HEK293 (cell line): ENCODE results near the gene DIS3L.

Experiments used
- CTCF ChIA-PET: fragments of 350-600 bp; formaldehyde crosslinking; extraction: SDS; loops from one replicate; lab custom pipeline; 2021; ENCODE audit warnings: antibody characterized with exemption; lab: Yijun Ruan, JAX
- POLR2A ChIA-PET: fragments of 300-600 bp; formaldehyde crosslinking; extraction: SDS; loops from one replicate; lab custom pipeline; 2020; ENCODE audit warnings: antibody characterized with exemption, inconsistent platforms; lab: Yijun Ruan, JAX
- H3K27ac ChIP-seq: fragments of 200-500 bp; sonication (Bioruptor generic); 2 replicates; pipeline ENCODE4 v1.5.1; 2014; ENCODE audit warnings: low read depth, low read length, control low read depth, inconsistent platforms; ENCODE audit errors: extremely low read depth
- H3K36me3 ChIP-seq, 2 experiments: fragments of 200-500 bp in 1 of 2; sonication (Bioruptor generic) in 1 of 2; 1 replicate in 1 of 2; 2 replicates in 1 of 2; pipeline ENCODE4 v1.5.1; 2014 to 2017; ENCODE audit warnings: inconsistent platforms in 2 of 2, low read length in 2 of 2; ENCODE audit not compliant: control insufficient read depth in 2 of 2, insufficient read depth in 1 of 2
- H3K4me1 ChIP-seq: fragments of 200-500 bp; sonication (Bioruptor generic); 2 replicates; pipeline ENCODE4 v1.5.1; 2014; ENCODE audit warnings: mild to moderate bottlenecking, low read length, inconsistent platforms; ENCODE audit not compliant: control insufficient read depth, insufficient read depth
- H3K4me3 ChIP-seq: 2 replicates; pipeline ENCODE4 v1.5.1; 2011; ENCODE audit warnings: low read depth, mild to moderate bottlenecking, control low read depth, low read length, moderate library complexity
- H3K9me3 ChIP-seq: fragments of 200-500 bp; sonication (Bioruptor generic); 2 replicates; pipeline ENCODE4 v1.5.1; 2014; ENCODE audit warnings: low read depth, low read length, inconsistent platforms; ENCODE audit not compliant: control insufficient read depth, insufficient read depth
- FEZF1 ChIP-seq: fragments of 450-650 bp; formaldehyde crosslinking; IDR thresholded peaks from 2 replicates; pipeline ENCODE4 v1.5.1; 2016; ENCODE audit warnings: missing biosample characterization, missing genetic modification characterization
- KLF8 ChIP-seq: fragments of 450-650 bp; formaldehyde crosslinking; IDR thresholded peaks from 2 replicates; pipeline ENCODE4 v1.5.1; 2016; ENCODE audit warnings: missing biosample characterization, missing genetic modification characterization
- ZBTB44 ChIP-seq: fragments of 450-650 bp; IDR thresholded peaks from 2 replicates; pipeline ENCODE4 v1.5.1; 2018; ENCODE audit warnings: missing biosample characterization, mild to moderate bottlenecking, missing genetic modification characterization
- ZBTB6 ChIP-seq: fragments of 450-650 bp; formaldehyde crosslinking; IDR thresholded peaks from 2 replicates; pipeline ENCODE4 v1.5.1; 2017; ENCODE audit warnings: missing biosample characterization, missing genetic modification characterization
- ZIC2 ChIP-seq: fragments of 450-650 bp; formaldehyde crosslinking; IDR thresholded peaks from 2 replicates; pipeline ENCODE4 v1.5.1; 2016; ENCODE audit warnings: missing biosample characterization, missing genetic modification characterization
- ZNF114 ChIP-seq: fragments of 450-650 bp; formaldehyde crosslinking; IDR thresholded peaks from 2 replicates; pipeline ENCODE4 v1.5.0; 2017; ENCODE audit warnings: missing biosample characterization, missing genetic modification characterization
- ZNF174 ChIP-seq: fragments of 450-650 bp; formaldehyde crosslinking; IDR thresholded peaks from 2 replicates; pipeline ENCODE4 v1.5.0; 2017; ENCODE audit warnings: missing biosample characterization, mild to moderate bottlenecking, missing genetic modification characterization
- ZNF18 ChIP-seq: fragments of 450-650 bp; formaldehyde crosslinking; IDR thresholded peaks from 2 replicates; pipeline ENCODE4 v1.5.1; 2016; ENCODE audit warnings: missing biosample characterization, missing genetic modification characterization
- ZNF214 ChIP-seq: fragments of 450-650 bp; formaldehyde crosslinking; IDR thresholded peaks from 2 replicates; pipeline ENCODE4 v1.5.1; 2017; ENCODE audit warnings: missing biosample characterization, mild to moderate bottlenecking, missing genetic modification characterization, borderline replicate concordance
- ZNF239 ChIP-seq: fragments of 450-650 bp; formaldehyde crosslinking; IDR thresholded peaks from 2 replicates; pipeline ENCODE4 v1.5.1; 2016; ENCODE audit warnings: missing biosample characterization, missing genetic modification characterization
- ZNF280C ChIP-seq: fragments of 450-650 bp; formaldehyde crosslinking; IDR thresholded peaks from 2 replicates; pipeline ENCODE4 v1.5.1; 2016; ENCODE audit warnings: missing biosample characterization, missing genetic modification characterization
- ZNF292 ChIP-seq: fragments of 450-650 bp; formaldehyde crosslinking; IDR thresholded peaks from 2 replicates; pipeline ENCODE4 v1.5.1; 2016; ENCODE audit warnings: low read depth, missing biosample characterization, missing genetic modification characterization, borderline replicate concordance
- ZNF426 ChIP-seq: fragments of 450-650 bp; formaldehyde crosslinking; IDR thresholded peaks from 2 replicates; pipeline ENCODE4 v1.5.1; 2017; ENCODE audit warnings: missing biosample characterization, missing genetic modification characterization, mild to moderate bottlenecking, inconsistent platforms, moderate library complexity
- ZNF600 ChIP-seq: fragments of 450-650 bp; formaldehyde crosslinking; IDR thresholded peaks from 2 replicates; pipeline ENCODE4 v1.5.1; 2016; ENCODE audit warnings: missing biosample characterization, missing genetic modification characterization
- ZNF747 ChIP-seq: fragments of 450-650 bp; formaldehyde crosslinking; IDR thresholded peaks from 2 replicates; pipeline ENCODE4 v1.5.1; 2016; ENCODE audit warnings: missing biosample characterization, missing genetic modification characterization
- ZSCAN23 ChIP-seq: fragments of 450-650 bp; formaldehyde crosslinking; IDR thresholded peaks from 2 replicates; pipeline ENCODE4 v1.5.1; 2016; ENCODE audit warnings: missing biosample characterization, missing genetic modification characterization

The DIS3L gene

DNA sequence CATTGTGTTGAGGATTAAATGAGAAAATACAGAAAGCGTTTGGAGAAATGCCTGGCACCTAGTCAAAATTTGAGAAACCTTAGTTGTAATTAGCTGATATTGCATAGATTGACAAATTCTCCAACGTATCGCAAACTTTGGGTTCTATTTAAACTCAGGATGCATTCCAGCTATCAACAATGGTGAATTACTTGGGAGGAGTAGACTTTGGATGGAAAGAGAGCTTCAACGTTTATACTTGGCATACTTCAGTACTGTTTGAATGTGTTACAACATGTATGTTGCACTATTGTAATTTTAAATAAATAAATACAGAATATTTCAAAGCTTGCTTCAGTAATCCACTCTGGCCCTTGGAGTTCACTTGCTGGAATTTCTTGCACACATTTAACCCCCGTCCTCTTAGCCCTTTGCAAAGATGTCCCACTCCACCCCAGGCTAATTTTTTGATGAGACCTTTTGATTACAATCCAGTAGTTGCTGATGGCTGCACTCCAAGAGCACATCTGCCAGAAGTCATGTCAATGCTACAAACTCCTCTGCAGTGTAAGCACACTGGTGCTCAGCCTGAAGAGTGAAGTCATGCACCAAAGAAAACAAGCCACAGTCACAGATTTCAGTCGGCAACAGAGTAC, 4.7 kb upstream of the DIS3L start:
- no peak overlapping the region for H3K27ac ChIP-seq
- ChIA-PET CTCF (interaction anchor here (0.7 to 2.6 kb wide), 14 partner anchors 10 to 652 kb away, joined by 3 to 9 read pairs (median 4); partner anchors contain the start of gene SNAPC5), POLR2A (no interaction called here)
- no peaks in the 10 kb centered on the region for H3K9me3 ChIP-seq
- no peak overlapping the region for H3K4me3 ChIP-seq
- peaks cover 18% of the 10 kb centered on the region for H3K4me1 ChIP-seq
- H3K36me3 ChIP-seq = no peaks in the 10 kb centered on the region; a peak in 1 of 3 replicates
- TF ChIP-seq ZNF292 (tag by site-specific recombination) (no peak), KLF8 (tag by site-specific recombination) (no peak), ZNF600 (0 out of 2 replicates have a peak, but pooled peaks have one; percentile 12)

DNA sequence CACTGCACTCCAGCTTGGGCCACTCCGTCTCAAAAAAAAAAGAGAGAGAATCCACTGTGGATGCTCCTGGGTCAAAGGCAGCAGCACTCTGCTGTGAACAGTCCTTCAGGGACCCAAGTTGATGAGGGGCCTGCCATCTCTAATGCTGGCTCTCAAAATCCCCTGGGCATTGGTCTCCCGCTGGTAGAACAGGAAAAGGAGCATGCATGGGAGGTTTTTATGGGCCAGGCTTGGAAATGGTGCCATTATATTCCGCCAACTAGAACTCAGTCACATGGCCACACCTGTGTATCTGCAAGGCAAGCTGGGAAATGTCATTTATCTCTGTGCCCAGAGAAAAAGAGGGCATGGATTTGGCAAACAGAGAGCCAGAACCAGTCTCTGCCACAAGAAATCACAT, 3.4 kb upstream of the DIS3L start:
- POLR2A ChIA-PET = no interaction called here
- no peaks in the 10 kb centered on the region; a peak in 1 of 3 replicates for H3K36me3 ChIP-seq
- H3K4me1 ChIP-seq = peaks cover 22% of the 10 kb centered on the region
- no peak overlapping the region for H3K4me3 ChIP-seq
- TF ChIP-seq ZNF214 (tag by site-specific recombination) = no peak
- peak; percentile 27; the same call in 1 of the 2 replicates for TF ChIP-seq ZIC2 (tag by site-specific recombination)
- TF ChIP-seq FEZF1 (tag by site-specific recombination) = 0 out of 2 replicates have a peak, but pooled peaks have one; percentile 9
- TF ChIP-seq ZNF18 = no peak
- no peak for TF ChIP-seq ZBTB6 (tag by site-specific recombination)
- peak; percentile 89 for TF ChIP-seq ZBTB44
- no peaks in the 10 kb centered on the region for H3K9me3 ChIP-seq
- CTCF ChIA-PET = interaction anchor here (0.6 to 1.6 kb wide), 6 partner anchors 34 to 652 kb away, joined by 3 to 5 read pairs (median 3); no protein-coding TSS in a partner anchor
- H3K27ac ChIP-seq = no peak overlapping the region

DNA sequence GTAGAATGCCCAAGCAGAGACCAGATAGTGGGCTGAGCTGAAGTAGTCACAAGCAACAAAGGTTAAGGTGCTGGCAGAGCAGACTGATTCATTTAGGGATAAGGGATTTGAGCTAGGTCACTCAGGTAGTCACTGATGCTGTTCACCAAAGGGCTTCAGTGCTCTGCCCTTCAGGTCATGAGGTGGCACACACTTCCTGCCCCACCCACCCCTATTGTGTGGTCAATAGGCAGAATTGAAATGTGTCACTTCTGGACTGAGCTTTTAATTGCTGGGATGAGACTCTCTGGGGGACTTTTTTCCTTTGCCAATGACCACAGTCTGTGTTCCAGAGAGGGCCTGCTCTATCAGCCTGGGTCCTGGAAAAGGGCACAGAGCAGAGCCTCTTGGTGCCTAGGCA, 2.9 kb upstream of the DIS3L start:
- Histone ChIP-seq H3K27ac (no peak overlapping the region), H3K4me3 (no peak overlapping the region), H3K9me3 (no peaks in the 10 kb centered on the region), H3K36me3 (no peaks in the 10 kb centered on the region; a peak in 1 of 3 replicates), H3K4me1 (peaks cover 22% of the 10 kb centered on the region)
- CTCF ChIA-PET = interaction anchor here (0.6 to 1.6 kb wide), 4 partner anchors 39 to 652 kb away, joined by 3 to 5 read pairs (median 4); no protein-coding TSS in a partner anchor
- POLR2A ChIA-PET = no interaction called here
- TF ChIP-seq ZNF426 (no peak), ZNF114 (tag by site-specific recombination) (no peak), ZNF280C (no peak), ZSCAN23 (tag by site-specific recombination) (no peak), ZNF239 (tag by site-specific recombination) (no peak), ZNF18 (no peak), ZNF747 (tag by site-specific recombination) (no peak), ZNF174 (tag by site-specific recombination) (no peak), FEZF1 (tag by site-specific recombination) (no peak)
